Uterine smooth muscle cell (primary cell): ENCODE measurements around the gene APOL5. TPM values are rescaled to one million over a fixed set of nuclear protein-coding genes. Genes with fewer than 3 reads are reported as not detected.

Experiments
- total RNA-seq: library from RNA; depleted of rRNA; stranded (reverse); fragments of >200 nt; gene quantifications from 2 replicates; pipeline ENCODE4 v1.2.3, GENCODE V29; 2014

APOL5 gene, protein sequence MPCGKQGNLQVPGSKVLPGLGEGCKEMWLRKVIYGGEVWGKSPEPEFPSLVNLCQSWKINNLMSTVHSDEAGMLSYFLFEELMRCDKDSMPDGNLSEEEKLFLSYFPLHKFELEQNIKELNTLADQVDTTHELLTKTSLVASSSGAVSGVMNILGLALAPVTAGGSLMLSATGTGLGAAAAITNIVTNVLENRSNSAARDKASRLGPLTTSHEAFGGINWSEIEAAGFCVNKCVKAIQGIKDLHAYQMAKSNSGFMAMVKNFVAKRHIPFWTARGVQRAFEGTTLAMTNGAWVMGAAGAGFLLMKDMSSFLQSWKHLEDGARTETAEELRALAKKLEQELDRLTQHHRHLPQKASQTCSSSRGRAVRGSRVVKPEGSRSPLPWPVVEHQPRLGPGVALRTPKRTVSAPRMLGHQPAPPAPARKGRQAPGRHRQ
- total RNA-seq = not detected in 2 replicates

DNA sequence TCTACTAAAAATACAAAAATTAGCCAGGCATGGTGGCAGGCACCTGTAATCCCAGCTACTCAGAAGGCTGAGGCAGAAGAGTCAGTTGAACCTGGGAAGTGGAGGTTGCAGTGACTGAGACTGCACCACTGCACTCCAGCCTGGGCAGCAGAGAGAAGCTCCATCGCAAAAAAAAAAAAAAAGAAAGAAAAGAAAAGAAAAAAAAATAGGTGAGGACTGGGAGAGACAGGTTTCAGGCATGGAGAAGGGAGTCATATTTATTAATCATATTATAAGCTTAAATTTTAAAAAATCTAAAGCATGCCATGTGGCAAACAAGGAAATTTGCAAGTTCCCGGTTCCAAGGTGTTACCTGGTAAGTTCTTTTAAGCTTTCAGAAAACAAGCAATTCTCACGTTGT lies at the start of gene APOL5:
TSS of gene APOL5 (plus strand) at position 301 of the 400 bp plus-strand sequence. CDS start at position 301, 0 bp downstream.

Other genes starting within 250 kb of the APOL5 start
- under 0.01 TPM in 1 of 2 replicates, not detected in the other for gene RASD2, start 177.0 kb upstream of the APOL5 start, total RNA-seq
- gene MB, start 100.5 kb upstream of the APOL5 start, total RNA-seq = not detected in 2 replicates
- gene APOL6, start 69.4 kb upstream of the APOL5 start, total RNA-seq = 26.0 and 28.7 TPM in 2 replicates